ENCODE results near the gene UTRN. TPM values are rescaled to one million over a fixed set of nuclear protein-coding genes. Genes with fewer than 3 reads are reported as not detected.

The UTRN gene
- 36.0 TPM for total RNA-seq

- peak; percentile 21 for DNase-seq
Observed at GRCh38 chr6:144284783-144285547, at the start of gene UTRN. UTRN (plus strand) TSS chr6:144285335; CDS start chr6:144291829, 6,494 bp downstream.

GRCh38 chr6:144244688-144245087 lies 40.4 kb upstream of the UTRN start:
- DNase-seq, result no peak

GRCh38 chr6:144246988-144247387 lies 38.1 kb upstream of the UTRN start:
- no peak for DNase-seq

- DNase-seq, result no peak
Observed at GRCh38 chr6:144248003-144248402, 37.1 kb upstream of the UTRN start.

GRCh38 chr6:144248476-144249301 lies 36.4 kb upstream of the UTRN start:
- DNase-seq, result no peak

- no peak for DNase-seq
Observed at GRCh38 chr6:144250276-144250675, 34.9 kb upstream of the UTRN start.

GRCh38 chr6:144252259-144252658 lies 32.9 kb upstream of the UTRN start:
- no peak for DNase-seq

- DNase-seq, result no peak
Observed at GRCh38 chr6:144259986-144260385, 25.1 kb upstream of the UTRN start.

GRCh38 chr6:144262470-144263369 lies 22.4 kb upstream of the UTRN start:
- no peak for DNase-seq

- DNase-seq, result no peak
Observed at GRCh38 chr6:144263786-144264185, 21.3 kb upstream of the UTRN start.

GRCh38 chr6:144264270-144265060 lies 20.7 kb upstream of the UTRN start:
- DNase-seq, result no peak

- DNase-seq, result no peak
Observed at GRCh38 chr6:144265061-144265357, 20.1 kb upstream of the UTRN start.

GRCh38 chr6:144265390-144265789 lies 19.7 kb upstream of the UTRN start:
- DNase-seq, result no peak

GRCh38 chr6:144266091-144266649 lies 19.0 kb upstream of the UTRN start:
- DNase-seq, result no peak

GRCh38 chr6:144268794-144269349 lies 16.3 kb upstream of the UTRN start:
- DNase-seq, result no peak

GRCh38 chr6:144277174-144277573 lies 8.0 kb upstream of the UTRN start:
- DNase-seq, result no peak

GRCh38 chr6:144277605-144278227 lies 7.4 kb upstream of the UTRN start:
- no peak for DNase-seq

- no peak for DNase-seq
Observed at GRCh38 chr6:144278659-144279314, 6.3 kb upstream of the UTRN start.

- no peak for DNase-seq
Observed at GRCh38 chr6:144279484-144280150, 5.5 kb upstream of the UTRN start.

Measured in occipital lobe (tissue), 2 donors.